GM19397 (cell line): ENCODE data around the gene SYNGAP1.
"Not testable (repeated sequence)": the region's sequence is repeated elsewhere in the genome, so short reads cannot be mapped to it uniquely, and the experiment has no call there.

ENCODE experiments used
- ATAC-seq: cut with Tn5 transposase; IDR thresholded peaks from one replicate; pipeline ENCODE4 v1.9.1; 2021; ENCODE audit warnings: mild to moderate bottlenecking, moderate library complexity; ENCODE audit not compliant: unreplicated experiment

SYNGAP1 gene

GRCh38 chr6:33419580-33420490 is at the start of gene SYNGAP1:
Gene SYNGAP1, plus strand, starts transcription at chr6:33420065. Its CDS starts 200 bp downstream, at chr6:33420265.
- ATAC-seq: no peak

DNA sequence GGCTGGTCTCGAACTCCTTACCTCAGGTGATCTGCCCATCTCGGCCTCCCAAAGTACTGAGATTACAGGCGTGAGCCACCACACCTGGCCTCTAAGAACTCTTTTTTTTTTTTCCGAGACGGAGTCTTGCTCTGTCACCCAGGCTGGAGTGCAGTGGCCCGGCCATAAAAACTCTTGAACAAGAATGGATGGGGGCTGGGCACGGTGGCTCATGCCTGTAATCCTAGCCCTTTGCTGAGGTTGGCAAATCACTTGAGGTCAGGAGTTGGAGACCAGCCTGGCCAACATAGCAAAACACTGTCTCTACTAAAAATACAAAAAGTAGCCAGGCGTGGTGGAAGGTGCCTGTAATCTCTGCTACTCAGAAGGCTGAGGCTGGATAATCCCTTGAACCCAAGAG is 48.0 kb upstream of the SYNGAP1 start:
- ATAC-seq: not testable (repeated sequence)

DNA sequence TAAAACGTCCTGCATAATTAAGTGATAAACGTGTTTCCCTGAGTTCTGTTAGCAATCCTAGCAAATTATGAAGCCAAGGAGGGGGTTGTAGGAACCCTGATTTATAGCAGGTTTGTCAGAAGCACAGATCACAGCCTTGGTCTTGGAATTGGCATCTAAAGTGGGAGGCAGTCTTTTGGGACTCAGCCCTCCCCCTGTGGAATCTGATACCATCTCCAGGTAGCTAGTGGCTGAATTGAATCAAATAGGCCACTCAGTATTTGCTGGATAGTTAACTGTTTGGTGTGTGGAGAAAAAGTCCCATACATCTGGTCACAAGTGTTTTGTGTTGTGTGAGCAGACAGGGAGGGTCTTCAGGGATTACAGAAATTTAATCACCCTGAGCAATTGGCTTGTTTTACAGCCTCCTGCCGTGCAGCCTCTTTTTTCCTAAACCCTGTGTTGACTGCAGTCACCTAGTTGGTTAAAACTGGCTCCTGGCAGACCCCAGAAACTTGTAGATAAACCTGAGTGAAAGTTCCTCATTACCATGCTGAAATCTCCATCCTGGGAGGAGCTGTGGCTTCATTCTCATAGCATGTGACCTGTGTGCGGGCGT is 47.2 kb upstream of the SYNGAP1 start:
- ATAC-seq: no peak

DNA sequence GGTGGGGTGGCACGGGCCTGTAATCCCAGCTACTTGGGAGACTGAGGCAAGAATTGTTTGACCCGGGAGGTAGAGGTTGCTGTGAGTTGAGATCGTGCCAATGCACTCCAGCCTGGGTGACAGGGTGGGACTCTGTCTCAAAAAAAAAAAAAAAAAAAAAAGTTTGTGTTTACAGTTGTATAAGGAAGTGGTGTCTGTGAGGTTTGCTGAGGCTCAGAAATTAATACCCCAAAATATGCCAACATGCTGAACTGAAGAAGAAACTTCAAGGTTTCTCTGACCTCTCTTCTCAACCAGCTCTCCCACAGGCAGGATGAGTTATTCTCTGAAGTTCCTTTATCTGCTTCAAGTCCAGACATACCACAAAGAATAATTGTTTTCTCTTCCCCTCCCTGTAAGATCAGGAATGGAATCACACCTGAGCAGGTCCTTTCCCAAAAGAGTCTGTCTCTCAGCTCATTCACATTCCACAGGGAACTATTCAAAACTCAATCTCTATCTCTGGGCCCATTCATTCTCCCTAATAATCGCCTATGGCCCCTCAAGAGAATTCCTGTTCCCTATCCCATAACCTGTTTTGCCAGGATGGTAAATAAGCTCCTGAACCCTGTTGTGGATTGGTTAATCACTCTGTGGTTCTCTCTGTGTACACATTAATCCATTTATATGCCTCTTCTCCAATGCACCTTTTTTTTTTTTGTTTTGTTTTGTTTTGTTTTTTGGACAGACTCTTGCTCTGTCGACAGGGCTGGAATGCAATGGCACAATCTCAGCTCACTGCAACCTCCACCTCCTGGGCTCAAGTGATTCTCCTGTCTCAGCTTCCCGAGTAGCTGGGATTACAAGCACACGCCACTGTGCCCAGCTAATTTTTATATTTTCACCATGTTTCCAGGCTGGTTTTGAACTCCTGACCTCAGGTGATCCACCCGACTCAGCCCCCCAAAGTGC is 45.6 kb upstream of the SYNGAP1 start:
- ATAC-seq: no peak

DNA sequence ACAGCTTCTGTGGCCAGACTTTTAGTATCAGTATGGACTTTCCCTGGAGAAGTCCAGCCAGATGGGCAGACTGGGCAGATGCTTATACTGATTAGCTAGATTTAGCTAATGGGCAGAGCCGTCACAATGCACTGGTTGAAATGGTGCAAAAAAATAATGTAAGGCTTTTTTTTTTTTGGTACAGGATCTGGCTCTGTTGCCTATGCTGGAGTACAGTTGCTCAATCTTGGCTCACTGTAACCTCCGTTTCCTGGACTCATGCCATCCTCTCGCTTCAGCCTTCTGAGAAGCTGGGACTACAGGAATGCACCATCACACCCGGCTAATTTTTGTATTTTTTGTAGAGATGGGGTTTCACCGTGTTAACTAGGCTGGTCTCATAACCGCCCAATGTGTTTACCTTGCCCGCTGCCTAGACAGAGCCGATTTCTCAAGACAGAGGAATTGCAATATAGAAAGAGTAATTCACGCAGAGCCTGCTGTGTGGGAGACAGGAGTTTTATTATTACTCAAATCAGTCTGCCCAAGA is 44.7 kb upstream of the SYNGAP1 start:
- no peak for ATAC-seq

DNA sequence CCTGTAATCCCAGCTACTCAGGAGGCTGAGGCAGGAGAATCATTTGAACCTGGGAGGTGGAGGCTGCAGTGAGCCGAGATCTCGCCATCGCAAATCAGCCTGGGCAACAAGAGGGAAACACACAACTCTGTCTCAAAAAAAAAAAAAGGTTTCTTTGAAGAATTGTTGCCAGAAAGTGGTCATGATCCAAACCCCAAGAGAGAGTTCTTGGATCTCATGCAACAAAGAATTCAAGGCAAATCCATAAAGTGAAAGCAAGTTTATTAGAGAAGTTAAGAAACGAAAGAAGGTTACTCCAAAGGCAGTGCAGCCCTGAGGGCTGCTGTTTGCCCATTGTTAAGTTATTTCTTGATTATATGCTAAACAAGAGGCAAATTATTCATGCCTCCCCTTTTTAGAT is 42.7 kb upstream of the SYNGAP1 start:
- ATAC-seq: no peak

DNA sequence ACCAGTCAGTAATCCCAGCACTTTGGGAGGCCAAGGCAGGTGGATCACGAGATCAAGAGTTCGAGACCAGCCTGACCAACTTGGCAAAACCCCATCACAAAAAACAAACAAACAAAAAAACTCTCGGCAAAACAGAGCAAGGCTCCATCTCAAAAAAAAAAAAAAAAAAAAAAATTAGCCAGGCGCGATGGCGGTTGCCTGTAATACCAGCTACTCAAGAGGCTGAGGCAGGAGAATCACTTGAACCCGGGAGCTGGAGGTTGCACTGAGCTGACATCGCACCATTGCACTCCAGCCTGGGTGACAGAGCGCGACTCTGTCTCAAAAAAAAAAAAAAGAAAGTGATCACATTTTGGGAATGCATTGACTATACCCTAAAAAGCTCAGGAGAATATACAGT is 40.7 kb upstream of the SYNGAP1 start:
- ATAC-seq: not testable (repeated sequence)

GRCh38 chr6:33380272-33380981 is 39.4 kb upstream of the SYNGAP1 start:
- no peak for ATAC-seq

- no peak for ATAC-seq
Measured at GRCh38 chr6:33383427-33384185, 36.3 kb upstream of the SYNGAP1 start.

DNA sequence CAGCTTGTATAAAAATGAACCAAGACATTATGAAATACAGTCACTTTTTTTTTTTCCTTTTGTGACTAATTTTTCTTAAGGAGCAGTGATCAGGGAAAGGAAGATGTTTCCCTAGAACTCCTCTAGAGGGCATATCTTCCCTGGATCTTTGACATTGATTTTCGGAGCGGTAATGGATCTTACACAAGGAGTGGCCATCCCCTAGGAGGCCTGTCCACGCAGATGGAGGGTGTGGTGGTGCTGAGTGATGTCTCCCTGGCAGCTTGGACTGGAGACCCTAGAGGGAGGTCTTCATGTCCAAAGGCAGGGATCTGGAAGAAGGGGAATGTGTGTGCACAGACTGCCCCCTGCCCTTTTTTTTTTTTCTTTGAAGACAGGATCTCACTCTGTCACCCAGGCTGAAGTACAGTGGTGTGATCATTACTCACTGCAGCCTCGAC is 35.3 kb upstream of the SYNGAP1 start:
- ATAC-seq: no peak

- no peak for ATAC-seq
Measured at GRCh38 chr6:33390173-33390572, 29.7 kb upstream of the SYNGAP1 start.

DNA sequence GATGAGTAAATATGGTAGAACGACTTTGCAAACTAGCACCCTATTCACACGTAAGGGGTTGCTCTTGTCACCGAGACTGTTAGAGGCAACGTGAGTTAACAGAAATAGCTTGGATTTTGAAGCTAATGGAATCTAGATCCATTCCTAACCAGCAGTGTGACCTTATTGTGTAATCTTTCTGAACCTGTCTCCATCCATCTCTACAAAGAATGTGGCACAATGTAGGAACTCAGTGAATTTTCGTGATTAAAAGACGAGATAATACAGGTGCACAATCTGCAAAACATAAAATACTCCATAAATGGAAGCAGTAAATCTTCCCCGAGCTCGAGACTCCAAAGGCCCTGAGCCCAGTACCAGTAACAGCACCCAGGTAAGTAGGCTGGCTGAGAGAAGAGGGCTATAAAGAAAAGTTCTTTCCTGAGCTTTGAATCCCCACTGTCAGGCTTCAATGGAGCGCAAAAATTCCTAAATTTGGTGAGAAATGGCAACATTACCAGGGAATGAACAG is 29.0 kb upstream of the SYNGAP1 start:
- ATAC-seq: no peak

DNA sequence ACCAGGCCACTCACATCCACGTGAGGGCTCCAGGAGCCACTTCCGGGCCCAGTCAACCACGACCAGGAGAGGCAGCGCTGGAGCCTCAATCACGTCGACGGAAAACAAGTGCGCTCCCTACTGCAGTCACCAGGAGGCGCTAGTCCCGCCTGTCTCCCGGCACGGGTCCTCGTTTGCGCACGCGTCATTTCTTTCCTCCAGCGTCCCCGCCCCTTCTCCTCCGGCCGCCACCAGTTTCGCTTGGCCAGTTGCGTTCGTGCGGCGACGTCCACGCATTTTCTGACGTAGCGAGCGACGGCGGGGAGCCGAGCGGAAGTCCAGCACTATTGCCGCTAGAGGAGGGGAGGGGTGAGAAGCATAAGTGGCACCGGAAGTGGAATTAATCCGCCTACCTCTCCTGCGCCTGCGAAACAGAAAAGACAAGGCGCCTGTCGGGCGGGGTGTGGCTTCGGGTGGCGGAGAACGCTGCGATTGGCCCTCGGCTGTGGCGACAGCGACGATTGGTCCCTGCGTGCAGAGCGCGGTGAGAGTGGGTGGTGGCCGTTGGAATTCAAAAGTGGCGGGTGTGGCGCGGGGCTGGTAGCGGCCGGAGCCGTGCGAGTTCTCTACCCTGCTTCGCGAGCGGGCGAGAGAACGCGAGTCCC is 28.5 kb upstream of the SYNGAP1 start, which contains the start of gene KIFC1:
TSS of gene KIFC1 (plus strand) at position 546 of the 644 bp plus-strand sequence. CDS start 163 bp downstream, outside the sequence.
- peak; percentile 91 for ATAC-seq

DNA sequence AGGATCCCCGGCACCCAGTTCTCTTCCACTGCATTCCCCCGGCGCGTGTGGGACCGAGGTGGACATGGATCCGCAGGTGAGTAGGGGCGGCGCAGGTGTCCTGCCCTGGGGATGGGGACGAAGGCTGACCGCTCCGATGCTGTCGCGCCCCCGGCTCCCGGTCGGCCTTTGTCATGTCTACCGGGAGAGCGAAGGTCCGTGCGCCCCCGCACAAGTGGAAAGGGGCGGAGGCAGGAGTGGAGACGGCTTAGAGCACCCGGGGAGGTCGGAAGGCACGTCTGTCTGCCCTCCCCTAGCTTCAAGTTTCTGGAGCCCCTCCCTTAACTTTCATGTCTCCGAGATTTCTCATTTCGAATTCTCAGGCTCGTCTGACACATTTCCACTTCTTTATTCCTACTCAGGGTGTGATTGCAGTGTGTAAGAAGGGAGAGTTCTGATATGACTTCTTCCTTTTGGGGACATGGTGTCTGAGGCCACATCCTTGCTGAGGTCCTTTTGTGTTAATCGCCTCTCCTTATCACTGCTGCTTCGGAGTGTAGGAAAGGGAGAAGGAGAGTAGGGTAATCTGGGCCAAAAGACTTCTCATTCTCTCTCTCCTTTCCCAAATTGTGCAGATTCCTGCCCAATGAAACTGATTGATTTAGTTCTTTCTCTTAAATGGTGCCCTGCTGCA is 27.8 kb upstream of the SYNGAP1 start:
- peak; percentile 0 for ATAC-seq

GRCh38 chr6:33392595-33392948 is 27.3 kb upstream of the SYNGAP1 start:
- no peak for ATAC-seq

- ATAC-seq: no peak
Measured at GRCh38 chr6:33392979-33393378, 26.9 kb upstream of the SYNGAP1 start.

- ATAC-seq: no peak
Measured at GRCh38 chr6:33397541-33397940, 22.3 kb upstream of the SYNGAP1 start.

GRCh38 chr6:33398601-33399000 is 21.3 kb upstream of the SYNGAP1 start:
- not testable (repeated sequence) for ATAC-seq
